Left lung (tissue), 10 donors: ENCODE data around the gene MPHOSPH9. TPM values are rescaled to one million over a fixed set of nuclear protein-coding genes. Genes with fewer than 3 reads are reported as not detected.
"Not testable (repeated sequence)": the region's sequence is repeated elsewhere in the genome, so short reads cannot be mapped to it uniquely, and the experiment has no call there.

Source experiments
- ATAC-seq: fragments of 200-7000 bp; cut with Tn5 transposase; one replicate; pipeline ENCODE4 v1.9.1; 2020; ENCODE audit warnings: moderate library complexity
- DNase-seq, 4 donors: peaks; one replicate each; pipeline ENCODE4 v3.0.0-alpha.2; 2013 to 2020
- H3K27ac ChIP-seq, 2 donors: fragments of 200-600 bp; sonication (generic) in 1 of 2; one replicate each; pipeline versions ENCODE4 v1.5.0 to v1.8.0; 2020 to 2021
- H3K27me3 ChIP-seq, 2 donors: fragments of 200-600 bp; sonication (generic) in 1 of 2; one replicate each; pipeline versions ENCODE4 v1.5.0 to v1.8.0; 2020 to 2021
- H3K36me3 ChIP-seq, 2 donors: fragments of 200-600 bp; sonication (generic) in 1 of 2; one replicate each; pipeline versions ENCODE4 v1.5.0 to v1.8.0; 2020 to 2021
- H3K4me1 ChIP-seq, 2 donors: fragments of 200-600 bp; one replicate each; pipeline ENCODE4 v1.8.0; 2021
- H3K4me3 ChIP-seq, 2 donors: fragments of 200-600 bp; sonication (generic) in 1 of 2; one replicate each; pipeline versions ENCODE4 v1.5.0 to v1.8.0; 2020 to 2021; ENCODE audit warnings: mild to moderate bottlenecking in 1 of 2
- H3K9me3 ChIP-seq, 2 donors: fragments of 200-600 bp; sonication (generic) in 1 of 2; one replicate each; pipeline versions ENCODE4 v1.5.0 to v1.8.0; 2020 to 2021
- CTCF ChIP-seq, 2 donors: fragments of 200-600 bp; sonication (generic) in 1 of 2; IDR thresholded peaks; one replicate each; pipeline versions ENCODE4 v1.5.0 to v1.8.0; 2021; ENCODE audit warnings: antibody characterized with exemption in 2 of 2
- intact Hi-C, 2 donors: fragments of 100-400 bp; cut with DNase I; formaldehyde crosslinking; loops; one replicate each; pipeline versions ENCODE4 v1.11.2 to v1.14.2; 2022
- polyA plus RNA-seq, 6 donors: library from polyadenylated mRNA; unstranded; fragments of 120-200 nt; gene quantifications; one replicate each; pipeline ENCODE4 v1.2.1, GENCODE V29; 2013; ENCODE audit not compliant: insufficient read length in 6 of 6
- total RNA-seq, 2 donors: library from RNA; stranded (reverse); fragmentation: NEBNext Ultra II Directional; extraction: Animal tissue kit (Norgen Biotek cat#: 25700); gene quantifications; one replicate each; pipeline ENCODE4 v1.2.1, GENCODE V29; 2021
- donor health status: DM: no; HTN: yes; CAD: no.
- donor health status: DM: no; HTN: no; CAD: no.

MPHOSPH9 gene
- total and polyA plus RNA-seq, 8 donors, result 27.6 to 46.7 (median 35.6) TPM

DNA sequence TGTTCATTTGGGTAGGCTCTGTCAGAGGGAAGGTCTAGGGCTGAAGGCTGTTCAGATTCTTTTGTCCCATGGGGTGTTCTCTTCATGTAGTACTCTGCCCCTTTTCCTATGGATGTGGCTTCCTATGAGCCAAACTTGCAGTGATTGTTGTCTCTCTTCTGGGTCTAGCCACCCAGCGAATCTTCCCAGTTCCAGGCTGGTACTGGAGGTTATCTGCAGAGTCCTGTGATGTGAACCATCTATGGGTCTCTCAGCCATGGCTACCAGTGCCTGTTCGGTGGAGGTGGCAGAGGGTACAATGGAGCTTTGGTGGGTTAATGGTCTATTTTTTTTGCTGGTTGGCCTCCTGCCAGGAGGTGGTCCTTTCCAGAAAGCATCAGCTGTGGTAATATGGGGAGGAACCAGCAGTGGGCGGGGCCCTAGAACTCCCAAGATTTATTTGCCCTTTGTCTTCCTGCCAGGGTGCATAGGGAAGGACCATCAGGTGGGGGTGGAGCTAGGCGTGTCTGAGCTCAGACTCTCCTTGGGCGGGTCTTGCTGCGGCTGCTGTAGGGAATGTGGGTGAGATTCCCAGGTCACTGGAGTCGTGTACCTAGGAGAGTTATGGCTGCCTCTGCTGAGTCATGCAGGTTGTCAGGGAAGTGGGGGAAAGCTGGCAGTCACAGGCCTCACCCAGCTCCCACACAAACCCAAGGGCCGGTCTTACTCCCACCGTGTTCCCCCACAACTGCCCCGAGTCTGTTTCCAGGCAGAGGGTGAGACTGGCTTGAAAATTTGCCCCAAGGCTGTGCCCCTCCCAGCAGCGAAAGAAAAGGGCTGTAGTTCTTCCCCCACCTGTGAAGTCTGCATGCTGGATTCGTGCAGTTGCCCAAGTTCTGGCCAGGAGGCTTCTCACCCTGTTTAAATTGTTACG lies 17.8 kb upstream of the MPHOSPH9 start:
- intact Hi-C loops, result no loop called here
- ATAC-seq, result peak; percentile 82
- peak overlapping the region; percentile 63 to 65 for H3K27ac ChIP-seq
- peak in 2 of 4 donors; percentile 77 to 78 for DNase-seq
- H3K4me3 ChIP-seq, result no peak overlapping the region
- peaks cover 0 to 10% of the 10 kb centered on the region in 2 donors for H3K4me1 ChIP-seq
- TF ChIP-seq CTCF (IDR thresholded peaks at IDR 0.05), result no peak
- H3K27me3 ChIP-seq, result no peaks in the 10 kb centered on the region
- no peaks in the 10 kb centered on the region for H3K9me3 ChIP-seq
- peaks cover 0 to 35% of the 10 kb centered on the region in 2 donors for H3K36me3 ChIP-seq

- not testable (repeated sequence) for ATAC-seq
Measured at GRCh38 chr12:123248996-123249741, 16.2 kb upstream of the MPHOSPH9 start.

GRCh38 chr12:123248129-123248528 lies 15.2 kb upstream of the MPHOSPH9 start:
- H3K4me3 ChIP-seq, H3K9me3 ChIP-seq, H3K27ac ChIP-seq, H3K27me3 ChIP-seq, DNase-seq, ATAC-seq, intact Hi-C loops: not testable (repeated sequence)
- H3K36me3 ChIP-seq, result peaks cover 0 to 11% of the 10 kb centered on the region in 2 donors
- H3K4me1 ChIP-seq, result peaks cover 0 to 10% of the 10 kb centered on the region in 2 donors

More at GRCh38 chr12:123248996-123249741, 16.2 kb upstream of the MPHOSPH9 start:
- H3K27ac ChIP-seq, H3K4me3 ChIP-seq, H3K27me3 ChIP-seq, H3K9me3 ChIP-seq, intact Hi-C loops: not testable (repeated sequence)
- DNase-seq, result peak in 1 of 4 donors; percentile 73
- H3K36me3 ChIP-seq, result peaks cover 0 to 19% of the 10 kb centered on the region in 2 donors
- peaks cover 0 to 10% of the 10 kb centered on the region in 2 donors for H3K4me1 ChIP-seq

- no peak for TF ChIP-seq CTCF (IDR thresholded peaks at IDR 0.05)
- no peaks in the 10 kb centered on the region for H3K27me3 ChIP-seq
- H3K9me3 ChIP-seq, result no peaks in the 10 kb centered on the region
- peaks cover 0 to 17% of the 10 kb centered on the region in 2 donors for H3K4me1 ChIP-seq
- no peak overlapping the region for H3K27ac ChIP-seq
- peaks cover 0 to 26% of the 10 kb centered on the region in 2 donors for H3K36me3 ChIP-seq
- no peak for DNase-seq
- ATAC-seq, result no peak
- H3K4me3 ChIP-seq, result no peak overlapping the region
- intact Hi-C loops, result no loop called here
Measured at GRCh38 chr12:123245678-123246077, 12.7 kb upstream of the MPHOSPH9 start.

DNA sequence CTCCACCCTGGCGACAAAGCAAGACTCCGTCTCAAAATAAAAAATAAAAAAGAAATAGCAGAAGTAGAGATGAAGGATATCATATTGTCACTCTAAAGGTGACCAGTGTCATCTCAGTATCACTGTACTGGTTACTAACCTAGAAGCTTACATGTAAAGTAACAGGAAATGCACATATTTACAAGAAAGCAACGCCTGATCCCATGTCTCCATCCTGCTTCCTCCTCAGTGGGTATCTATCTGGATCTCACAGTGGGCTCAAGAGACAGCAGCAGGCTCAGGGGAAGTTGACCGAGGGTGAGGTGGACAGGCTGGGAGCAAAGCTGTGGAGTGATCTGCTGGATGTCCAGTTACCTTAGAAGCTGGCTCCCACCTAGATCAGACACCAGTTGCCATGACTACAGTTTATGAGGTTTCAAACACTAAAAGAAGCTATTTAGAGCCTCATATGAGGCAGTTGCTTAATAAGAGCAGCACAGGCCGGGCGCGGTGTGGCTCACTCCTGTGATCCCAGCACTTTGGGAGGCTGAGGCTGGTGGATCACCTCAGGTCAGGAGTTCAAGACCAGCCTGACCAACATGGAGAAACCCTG lies 10.8 kb upstream of the MPHOSPH9 start:
- peaks cover 0 to 13% of the 10 kb centered on the region in 2 donors for H3K4me1 ChIP-seq
- intact Hi-C loops, result no loop called here
- no peak for TF ChIP-seq CTCF (IDR thresholded peaks at IDR 0.05)
- H3K36me3 ChIP-seq, result peaks cover 0 to 20% of the 10 kb centered on the region in 2 donors
- peak in 1 of 4 donors; percentile 36 for DNase-seq
- H3K27ac ChIP-seq, result no peak overlapping the region
- H3K9me3 ChIP-seq, result no peaks in the 10 kb centered on the region
- H3K27me3 ChIP-seq, result no peaks in the 10 kb centered on the region
- no peak overlapping the region for H3K4me3 ChIP-seq
- ATAC-seq, result no peak
